HCT116 (cell line): Measurements from ENCODE around the gene CNDP1. TPM values are rescaled to one million over a fixed set of nuclear protein-coding genes. Genes with fewer than 3 reads are reported as not detected.

Experiments used
- ATAC-seq: fragments of 200-7000 bp; cut with Tn5 transposase; 2 replicates; pipeline ENCODE4 v1.9.1; 2020; ENCODE audit warnings: mild to moderate bottlenecking, moderate library complexity
- BruUV-seq: library from RNA; stranded (reverse); fragments of 400-500 nt; replicated peaks from 2 replicates; lab custom pipeline; 2021; lab: Mats Ljungman, UMichigan
- CTCF ChIA-PET: fragments of 300-600 bp; sonication (Branson Sonifier 250); formaldehyde crosslinking; loops from one replicate; lab custom pipeline; 2021; ENCODE audit warnings: antibody characterized with exemption; lab: Charles Lee
- POLR2A ChIA-PET: fragments of 300-600, 350-600 bp; sonication (Branson Sonifier 250); formaldehyde crosslinking; loops from one replicate; lab custom pipeline; 2021; ENCODE audit warnings: antibody characterized with exemption; lab: Charles Lee
- RAD21 ChIA-PET, 2 experiments: fragments of 300-600 bp; sonication (Branson Sonifier 250); formaldehyde crosslinking; loops; one replicate each; lab custom pipeline; 2023; ENCODE audit warnings: low total read pairs in 2 of 2; ENCODE audit not compliant: uncharacterized antibody in 2 of 2, unreplicated experiment in 2 of 2, low non-redundant PET in 1 of 2; lab: Charles Lee
- DNase-seq: peaks from one replicate; pipeline ENCODE4 v3.0.0-alpha.2; 2010; ENCODE audit warnings: low read depth, low spot score
- H2AFZ ChIP-seq: fragments of 200-600 bp; shearing (Covaris generic), sonication (generic); 2 replicates; pipeline ENCODE4 v1.6.1; 2017; ENCODE audit warnings: low read depth, mixed run types, mixed read lengths, antibody characterized with exemption, low read length; ENCODE audit not compliant: poor library complexity, severe bottlenecking
- H3K27ac ChIP-seq: 2 replicates; pipeline ENCODE4 v1.5.1; 2012; ENCODE audit warnings: low read depth, low read length
- H3K27me3 ChIP-seq: fragments of 200-600 bp; sonication (generic); 2 replicates; pipeline ENCODE4 v1.6.1; 2016; ENCODE audit warnings: mixed run types, low read length, mixed read lengths; ENCODE audit not compliant: insufficient read depth
- H3K36me3 ChIP-seq, 2 experiments: fragments of 200-500 bp in 1 of 2; fragments of 200-600 bp in 1 of 2; sonication (Bioruptor generic) in 1 of 2; sonication (generic) in 1 of 2; 2 replicates each; pipeline versions ENCODE4 v1.5.1 to v1.6.1; 2014 to 2016; ENCODE audit warnings: low read length in 2 of 2, inconsistent platforms in 1 of 2, mixed read lengths in 1 of 2, mixed run types in 1 of 2; ENCODE audit not compliant: insufficient read depth in 2 of 2, control insufficient read depth in 1 of 2
- H3K4me1 ChIP-seq, 2 experiments: fragments of 200-600 bp in 1 of 2; sonication (generic) in 1 of 2; 2 replicates each; pipeline versions ENCODE4 v1.5.1 to v1.6.1; 2012 to 2017; ENCODE audit warnings: low read length in 2 of 2, inconsistent platforms in 1 of 2, mild to moderate bottlenecking in 1 of 2, mixed read lengths in 1 of 2, mixed run types in 1 of 2, moderate library complexity in 1 of 2; ENCODE audit not compliant: insufficient read depth in 2 of 2, control insufficient read depth in 1 of 2
- H3K4me2 ChIP-seq: fragments of 200-600 bp; sonication (generic); 2 replicates; pipeline ENCODE4 v1.6.1; 2017; ENCODE audit warnings: mixed run types, low read length, mixed read lengths
- H3K4me3 ChIP-seq, 2 experiments: fragments of 200-600 bp in 1 of 2; sonication (generic) in 1 of 2; replicated peaks in 1 of 2; 2 replicates each; pipeline ENCODE4 v1.5.1; 2011 to 2016; ENCODE audit warnings: low read length in 2 of 2, control low read depth in 1 of 2, low read depth in 1 of 2, mild to moderate bottlenecking in 1 of 2, mixed read lengths in 1 of 2, mixed run types in 1 of 2
- H3K79me2 ChIP-seq: fragments of 200-600 bp; sonication (generic); 2 replicates; pipeline ENCODE4 v1.6.1; 2017; ENCODE audit warnings: mild to moderate bottlenecking, mixed run types, low read length, moderate library complexity, mixed read lengths; ENCODE audit not compliant: insufficient read depth
- H3K9ac ChIP-seq: fragments of 200-600 bp; sonication (generic); 2 replicates; pipeline ENCODE4 v1.6.1; 2016; ENCODE audit warnings: low read length, mixed read lengths
- H3K9me2 ChIP-seq: fragments of 200-600 bp; sonication (generic), shearing (Covaris generic); 2 replicates; pipeline ENCODE4 v1.6.1; 2017; ENCODE audit warnings: mixed run types, mild to moderate bottlenecking, moderate library complexity; ENCODE audit not compliant: insufficient read depth
- H3K9me3 ChIP-seq, 2 experiments: fragments of 200-500 bp in 1 of 2; fragments of 200-600 bp in 1 of 2; sonication (Bioruptor generic) in 1 of 2; sonication (generic) in 1 of 2; 2 replicates each; pipeline ENCODE4 v1.6.1; 2014 to 2017; ENCODE audit warnings: low read length in 2 of 2, mixed read lengths in 2 of 2, inconsistent platforms in 1 of 2, low read depth in 1 of 2, mild to moderate bottlenecking in 1 of 2, mixed run types in 1 of 2, moderate library complexity in 1 of 2; ENCODE audit not compliant: control insufficient read depth in 1 of 2, insufficient read depth in 1 of 2
- H4K20me1 ChIP-seq: fragments of 200-600 bp; sonication (generic), shearing (Covaris generic); 2 replicates; pipeline ENCODE4 v1.6.1; 2017; ENCODE audit warnings: mixed run types, mild to moderate bottlenecking, moderate library complexity; ENCODE audit not compliant: insufficient read depth
- CEBPB ChIP-seq: IDR thresholded peaks from 2 replicates; pipeline ENCODE4 v1.6.1; 2012; ENCODE audit warnings: low read depth
- EGR1 ChIP-seq: IDR thresholded peaks from 2 replicates; pipeline ENCODE4 v1.6.1; 2012; ENCODE audit warnings: low read depth
- POLR2AphosphoS5 ChIP-seq: IDR thresholded peaks from 2 replicates; pipeline ENCODE4 v1.6.1; 2011; ENCODE audit warnings: mild to moderate bottlenecking, low read depth, low read length, moderate library complexity
- RAD21 ChIP-seq: IDR thresholded peaks from 2 replicates; pipeline ENCODE4 v1.6.1; 2012; ENCODE audit warnings: low read depth, mild to moderate bottlenecking
- SIN3A ChIP-seq: IDR thresholded peaks from 2 replicates; pipeline ENCODE4 v1.6.1; 2012; ENCODE audit warnings: low read depth
- SRF ChIP-seq: IDR thresholded peaks from 2 replicates; pipeline ENCODE4 v1.6.1; 2012; ENCODE audit warnings: low read depth
- YY1 ChIP-seq: IDR thresholded peaks from 2 replicates; pipeline ENCODE4 v1.6.1; 2011; ENCODE audit warnings: low read length, low read depth, moderate library complexity, mild to moderate bottlenecking; ENCODE audit not compliant: insufficient replicate concordance; ENCODE audit errors: extremely low read depth
- ZFX ChIP-seq: fragments of 450-650 bp; IDR thresholded peaks from 2 replicates; pipeline ENCODE4 v1.6.1; 2017
- ZNF274 ChIP-seq: fragments of 200-500 bp; sonication (Bioruptor generic); IDR thresholded peaks from 2 replicates; pipeline ENCODE4 v1.6.1; 2014; ENCODE audit warnings: mild to moderate bottlenecking, low read depth, low read length, inconsistent platforms
- intact Hi-C: fragments of 100-400 bp; cut with micrococcal nuclease; formaldehyde crosslinking; loops from 2 replicates; pipeline ENCODE4 v1.10.0; 2022
- total RNA-seq: library from RNA; stranded (reverse); gene quantifications from one replicate; pipeline ENCODE4 v1.2.1, GENCODE V29; 2021; ENCODE audit not compliant: unreplicated experiment
- TF ChIP-seq, protein P1 (sequence below): IDR thresholded peaks from 2 replicates; pipeline ENCODE4 v1.6.1; 2011; ENCODE audit warnings: mild to moderate bottlenecking, low read length, moderate library complexity; ENCODE audit not compliant: insufficient replicate concordance; ENCODE audit errors: extremely low read depth
- TF ChIP-seq, protein P2 (sequence below), 3 experiments: fragments of 200-600 bp in 1 of 3; sonication (generic) in 1 of 3; IDR thresholded peaks in 2 of 3; conservative IDR thresholded peaks in 1 of 3; 2 replicates each; pipeline ENCODE4 v1.5.1; 2012 to 2017; ENCODE audit warnings: low read depth in 2 of 3, low read length in 2 of 3, antibody characterized with exemption in 1 of 3, borderline replicate concordance in 1 of 3, control low read depth in 1 of 3, mild to moderate bottlenecking in 1 of 3, mixed read lengths in 1 of 3, mixed run types in 1 of 3, moderate library complexity in 1 of 3; ENCODE audit not compliant: insufficient read depth in 1 of 3

Gene CNDP1
- total RNA-seq, 1 experiment from 2014 or later = not detected

DNA sequence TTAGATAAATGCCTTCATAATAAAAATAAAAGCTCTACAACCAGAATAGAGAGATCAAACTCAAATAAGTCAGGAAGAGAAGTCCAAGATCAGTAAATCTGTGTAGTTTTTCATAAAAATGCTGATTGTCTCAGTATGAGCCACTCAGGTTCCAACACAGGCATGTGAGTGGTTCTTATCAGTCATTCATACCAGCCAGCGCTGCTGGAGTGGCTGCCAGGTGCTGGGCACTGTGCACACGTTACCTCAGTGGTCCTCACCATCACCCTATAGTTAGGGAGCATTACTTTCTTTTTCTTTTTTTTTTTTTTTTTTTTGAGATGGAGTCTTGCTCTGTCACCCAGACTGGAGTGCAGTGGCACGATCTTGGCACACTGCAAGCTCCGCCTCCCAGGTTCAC lies 23.8 kb downstream of the CNDP1 start:
- BruUV-seq = no TSS peak
- no peaks in the 10 kb centered on the region for H3K79me2 ChIP-seq
- TF ChIP-seq ZNF274 (no peak), SIN3A (no peak), POLR2AphosphoS5 (no peak), YY1 (no peak), RAD21 (no peak), CEBPB (no peak), SRF (no peak), ZFX (no peak), EGR1 (no peak)
- TF ChIP-seq, protein P1, sequence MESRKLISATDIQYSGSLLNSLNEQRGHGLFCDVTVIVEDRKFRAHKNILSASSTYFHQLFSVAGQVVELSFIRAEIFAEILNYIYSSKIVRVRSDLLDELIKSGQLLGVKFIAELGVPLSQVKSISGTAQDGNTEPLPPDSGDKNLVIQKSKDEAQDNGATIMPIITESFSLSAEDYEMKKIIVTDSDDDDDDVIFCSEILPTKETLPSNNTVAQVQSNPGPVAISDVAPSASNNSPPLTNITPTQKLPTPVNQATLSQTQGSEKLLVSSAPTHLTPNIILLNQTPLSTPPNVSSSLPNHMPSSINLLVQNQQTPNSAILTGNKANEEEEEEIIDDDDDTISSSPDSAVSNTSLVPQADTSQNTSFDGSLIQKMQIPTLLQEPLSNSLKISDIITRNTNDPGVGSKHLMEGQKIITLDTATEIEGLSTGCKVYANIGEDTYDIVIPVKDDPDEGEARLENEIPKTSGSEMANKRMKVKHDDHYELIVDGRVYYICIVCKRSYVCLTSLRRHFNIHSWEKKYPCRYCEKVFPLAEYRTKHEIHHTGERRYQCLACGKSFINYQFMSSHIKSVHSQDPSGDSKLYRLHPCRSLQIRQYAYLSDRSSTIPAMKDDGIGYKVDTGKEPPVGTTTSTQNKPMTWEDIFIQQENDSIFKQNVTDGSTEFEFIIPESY = no peak
- TF ChIP-seq, protein P2, sequence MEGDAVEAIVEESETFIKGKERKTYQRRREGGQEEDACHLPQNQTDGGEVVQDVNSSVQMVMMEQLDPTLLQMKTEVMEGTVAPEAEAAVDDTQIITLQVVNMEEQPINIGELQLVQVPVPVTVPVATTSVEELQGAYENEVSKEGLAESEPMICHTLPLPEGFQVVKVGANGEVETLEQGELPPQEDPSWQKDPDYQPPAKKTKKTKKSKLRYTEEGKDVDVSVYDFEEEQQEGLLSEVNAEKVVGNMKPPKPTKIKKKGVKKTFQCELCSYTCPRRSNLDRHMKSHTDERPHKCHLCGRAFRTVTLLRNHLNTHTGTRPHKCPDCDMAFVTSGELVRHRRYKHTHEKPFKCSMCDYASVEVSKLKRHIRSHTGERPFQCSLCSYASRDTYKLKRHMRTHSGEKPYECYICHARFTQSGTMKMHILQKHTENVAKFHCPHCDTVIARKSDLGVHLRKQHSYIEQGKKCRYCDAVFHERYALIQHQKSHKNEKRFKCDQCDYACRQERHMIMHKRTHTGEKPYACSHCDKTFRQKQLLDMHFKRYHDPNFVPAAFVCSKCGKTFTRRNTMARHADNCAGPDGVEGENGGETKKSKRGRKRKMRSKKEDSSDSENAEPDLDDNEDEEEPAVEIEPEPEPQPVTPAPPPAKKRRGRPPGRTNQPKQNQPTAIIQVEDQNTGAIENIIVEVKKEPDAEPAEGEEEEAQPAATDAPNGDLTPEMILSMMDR (IDR thresholded peaks at IDR 0.05 in 2 of 3, conservative IDR thresholded peaks at IDR 0.05 in 1 of 3; ENCODE audit: borderline replicate concordance in 1 of 3, insufficient read depth in 1 of 3, low read depth in 2 of 3, low read length in 2 of 3) = no peak
- H4K20me1 ChIP-seq = no peaks in the 10 kb centered on the region
- no peaks in the 10 kb centered on the region for H3K9me3 ChIP-seq
- no peaks in the 10 kb centered on the region for H3K4me1 ChIP-seq
- no peak overlapping the region for H3K4me3 ChIP-seq
- ATAC-seq (no peak), DNase-seq (no peak)
- ChIA-PET RAD21 (no interaction called here), CTCF (no interaction called here), POLR2A (no interaction called here)
- no peak overlapping the region for H2AFZ ChIP-seq
- H3K9ac ChIP-seq = no peak overlapping the region
- H3K4me2 ChIP-seq = no peak overlapping the region
- no peaks in the 10 kb centered on the region for H3K9me2 ChIP-seq
- intact Hi-C loops = loop anchor here (10.0 kb wide), 1 partner anchor 513 kb away; no protein-coding TSS in a partner anchor
- H3K27ac ChIP-seq = no peak overlapping the region
- H3K36me3 ChIP-seq = no peaks in the 10 kb centered on the region
- peaks cover 24% of the 10 kb centered on the region for H3K27me3 ChIP-seq
